ENCODE measurements around the gene DRP2.

- TF ChIP-seq CTCF (IDR thresholded peaks at IDR 0.05): no peak
- TF ChIP-seq POLR2A (IDR thresholded peaks at IDR 0.05): no peak
These were observed 3.6 kb downstream of the DRP2 start for GRCh38 chrX:101223226-101223625.
